ENCODE results near the gene GCSAML. TPM values are rescaled to one million over a fixed set of nuclear protein-coding genes. Genes with fewer than 3 reads are reported as not detected.

The GCSAML gene
- total RNA-seq, 1 donor from 2014 or later, result 0.23 TPM

DNA sequence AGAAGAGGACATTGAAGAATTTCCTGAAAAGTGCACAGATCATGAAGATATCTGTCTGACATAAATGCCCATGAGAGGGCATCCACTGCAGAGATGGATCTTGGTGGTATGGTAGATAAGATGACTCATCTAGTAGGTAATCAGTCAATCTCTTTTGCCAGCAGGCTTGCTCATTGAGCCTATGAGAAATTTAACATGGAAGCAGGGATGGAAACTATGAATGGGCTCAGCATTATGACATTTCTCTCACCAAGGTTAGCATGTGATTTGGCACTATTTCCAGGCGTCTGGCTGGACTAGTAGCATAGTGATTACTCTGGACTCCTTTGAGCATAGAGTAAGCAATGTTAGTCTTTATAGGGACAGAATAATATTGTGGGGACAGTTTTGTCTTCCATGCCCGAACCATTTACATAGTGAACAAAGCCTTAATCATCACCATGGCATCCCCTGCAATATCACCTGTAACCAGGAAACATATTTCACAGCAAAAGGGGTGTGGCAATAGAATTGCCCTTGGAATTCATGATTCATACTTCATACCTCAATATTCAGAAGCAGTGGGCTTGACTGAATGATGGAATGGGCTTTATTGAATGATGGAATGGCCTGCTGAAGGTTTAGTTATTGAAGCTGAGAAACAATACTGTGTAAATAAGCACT lies 20.0 kb upstream of the GCSAML start:
- Mint-ChIP-seq H3K27ac (ENCODE audit: unreplicated experiment) (no peak overlapping the region), H3K4me1 (ENCODE audit: unreplicated experiment) (no peaks in the 10 kb centered on the region), H3K4me3 (ENCODE audit: unreplicated experiment) (no peak overlapping the region), H3K27me3 (ENCODE audit: unreplicated experiment) (no peaks in the 10 kb centered on the region), H3K36me3 (ENCODE audit: low read depth, unreplicated experiment) (no peaks in the 10 kb centered on the region), H3K9me3 (ENCODE audit: unreplicated experiment) (no peaks in the 10 kb centered on the region)
- no peak for DNase-seq (ENCODE audit: low spot score)
- TF ChIP-seq, protein P1, sequence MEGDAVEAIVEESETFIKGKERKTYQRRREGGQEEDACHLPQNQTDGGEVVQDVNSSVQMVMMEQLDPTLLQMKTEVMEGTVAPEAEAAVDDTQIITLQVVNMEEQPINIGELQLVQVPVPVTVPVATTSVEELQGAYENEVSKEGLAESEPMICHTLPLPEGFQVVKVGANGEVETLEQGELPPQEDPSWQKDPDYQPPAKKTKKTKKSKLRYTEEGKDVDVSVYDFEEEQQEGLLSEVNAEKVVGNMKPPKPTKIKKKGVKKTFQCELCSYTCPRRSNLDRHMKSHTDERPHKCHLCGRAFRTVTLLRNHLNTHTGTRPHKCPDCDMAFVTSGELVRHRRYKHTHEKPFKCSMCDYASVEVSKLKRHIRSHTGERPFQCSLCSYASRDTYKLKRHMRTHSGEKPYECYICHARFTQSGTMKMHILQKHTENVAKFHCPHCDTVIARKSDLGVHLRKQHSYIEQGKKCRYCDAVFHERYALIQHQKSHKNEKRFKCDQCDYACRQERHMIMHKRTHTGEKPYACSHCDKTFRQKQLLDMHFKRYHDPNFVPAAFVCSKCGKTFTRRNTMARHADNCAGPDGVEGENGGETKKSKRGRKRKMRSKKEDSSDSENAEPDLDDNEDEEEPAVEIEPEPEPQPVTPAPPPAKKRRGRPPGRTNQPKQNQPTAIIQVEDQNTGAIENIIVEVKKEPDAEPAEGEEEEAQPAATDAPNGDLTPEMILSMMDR (IDR thresholded peaks at IDR 0.05; ENCODE audit: unreplicated experiment), result no peak

DNA sequence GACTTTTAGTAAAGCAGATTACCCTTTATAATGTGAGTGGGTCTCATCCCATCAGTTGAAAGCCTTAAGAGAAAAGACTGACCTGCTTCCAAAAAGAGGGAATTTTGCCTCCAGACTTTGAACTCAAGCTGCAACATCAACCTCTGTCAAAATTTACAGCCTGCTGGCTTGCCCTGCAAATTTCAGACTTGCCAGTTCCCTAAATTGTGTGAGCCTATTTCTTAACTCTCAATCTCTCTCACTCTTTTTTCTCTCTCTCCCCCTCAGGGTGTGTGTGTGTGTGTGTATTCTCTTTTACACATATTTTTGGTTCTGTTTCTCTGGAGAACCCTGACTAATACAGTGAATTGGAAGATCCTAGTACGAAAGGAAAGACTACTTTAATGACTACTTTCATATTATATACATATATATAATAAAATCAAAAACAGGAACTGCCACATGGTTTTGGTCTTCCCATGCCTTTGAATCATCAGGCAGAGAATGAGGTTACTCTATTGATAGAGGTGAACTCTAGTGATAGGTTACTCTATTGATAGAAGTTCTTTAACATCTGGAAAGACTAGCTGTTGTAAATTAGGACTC lies 19.1 kb upstream of the GCSAML start:
- H3K4me1 Mint-ChIP-seq (ENCODE audit: unreplicated experiment), result no peaks in the 10 kb centered on the region

DNA sequence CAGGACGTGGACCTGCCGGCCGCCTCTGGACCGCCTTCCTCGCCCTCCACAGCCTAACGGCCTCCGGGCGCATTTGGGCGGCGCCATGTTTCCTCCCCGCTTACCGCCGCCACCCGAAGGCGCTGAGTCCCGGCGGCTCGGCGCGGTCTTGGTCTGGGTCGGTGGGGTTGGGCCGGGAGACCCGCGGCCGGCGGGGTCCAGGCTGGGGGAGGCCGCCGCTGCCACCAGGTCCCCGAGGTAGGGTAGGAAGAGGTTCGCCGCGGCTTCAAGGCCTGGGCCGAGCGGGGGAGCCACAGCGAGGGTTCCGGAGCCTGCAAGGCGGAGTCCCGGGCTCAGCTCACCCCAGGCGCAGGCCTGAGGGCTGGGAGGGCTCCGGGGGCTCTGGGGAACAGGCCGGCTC lies 18.1 kb upstream of the GCSAML start:
- Mint-ChIP-seq H3K27me3 (ENCODE audit: unreplicated experiment) (no peaks in the 10 kb centered on the region), H3K27ac (ENCODE audit: unreplicated experiment) (no peak overlapping the region), H3K36me3 (ENCODE audit: low read depth, unreplicated experiment) (no peaks in the 10 kb centered on the region), H3K4me3 (ENCODE audit: unreplicated experiment) (no peak overlapping the region), H3K4me1 (ENCODE audit: unreplicated experiment) (no peaks in the 10 kb centered on the region), H3K9me3 (ENCODE audit: unreplicated experiment) (no peaks in the 10 kb centered on the region)
- no peak for DNase-seq (ENCODE audit: low spot score)
- TF ChIP-seq, protein P1 (IDR thresholded peaks at IDR 0.05; ENCODE audit: unreplicated experiment), result no peak

More for the DNA sequence above, 19.1 kb upstream of the GCSAML start:
- DNase-seq (ENCODE audit: low spot score), result no peak
- H3K4me3 Mint-ChIP-seq (ENCODE audit: unreplicated experiment), result no peak overlapping the region
- TF ChIP-seq, protein P1 (IDR thresholded peaks at IDR 0.05; ENCODE audit: unreplicated experiment), result no peak
- H3K27ac Mint-ChIP-seq (ENCODE audit: unreplicated experiment), result no peak overlapping the region
- no peaks in the 10 kb centered on the region for H3K36me3 Mint-ChIP-seq (ENCODE audit: low read depth, unreplicated experiment)
- H3K9me3 Mint-ChIP-seq (ENCODE audit: unreplicated experiment), result no peaks in the 10 kb centered on the region
- no peaks in the 10 kb centered on the region for H3K27me3 Mint-ChIP-seq (ENCODE audit: unreplicated experiment)

DNA sequence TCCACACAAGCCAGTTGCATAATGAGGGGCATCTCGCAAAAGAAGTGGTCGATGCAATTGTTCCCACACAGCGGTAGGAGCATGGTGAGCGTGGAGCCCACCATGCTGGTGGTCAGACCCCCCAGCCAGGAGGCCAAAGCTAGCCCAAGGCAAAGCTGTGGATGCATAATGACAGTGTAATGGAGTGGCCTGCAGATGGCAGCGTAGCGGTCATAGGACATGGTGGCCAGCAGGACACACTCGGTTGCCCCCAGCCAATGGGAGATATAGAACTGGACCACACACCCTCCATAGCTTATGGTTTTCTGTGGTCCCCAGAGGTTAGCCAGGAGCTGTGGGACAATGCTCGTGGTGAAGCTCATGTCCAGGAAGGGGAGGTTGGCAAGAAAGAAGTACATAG lies 17.0 kb upstream of the GCSAML start:
- no peak overlapping the region for H3K4me3 Mint-ChIP-seq (ENCODE audit: unreplicated experiment)
- H3K36me3 Mint-ChIP-seq (ENCODE audit: low read depth, unreplicated experiment), result no peaks in the 10 kb centered on the region
- no peaks in the 10 kb centered on the region for H3K4me1 Mint-ChIP-seq (ENCODE audit: unreplicated experiment)
- no peaks in the 10 kb centered on the region for H3K9me3 Mint-ChIP-seq (ENCODE audit: unreplicated experiment)
- DNase-seq (ENCODE audit: low spot score), result no peak
- H3K27ac Mint-ChIP-seq (ENCODE audit: unreplicated experiment), result no peak overlapping the region
- TF ChIP-seq, protein P1 (IDR thresholded peaks at IDR 0.05; ENCODE audit: unreplicated experiment), result no peak
- no peaks in the 10 kb centered on the region for H3K27me3 Mint-ChIP-seq (ENCODE audit: unreplicated experiment)

DNA sequence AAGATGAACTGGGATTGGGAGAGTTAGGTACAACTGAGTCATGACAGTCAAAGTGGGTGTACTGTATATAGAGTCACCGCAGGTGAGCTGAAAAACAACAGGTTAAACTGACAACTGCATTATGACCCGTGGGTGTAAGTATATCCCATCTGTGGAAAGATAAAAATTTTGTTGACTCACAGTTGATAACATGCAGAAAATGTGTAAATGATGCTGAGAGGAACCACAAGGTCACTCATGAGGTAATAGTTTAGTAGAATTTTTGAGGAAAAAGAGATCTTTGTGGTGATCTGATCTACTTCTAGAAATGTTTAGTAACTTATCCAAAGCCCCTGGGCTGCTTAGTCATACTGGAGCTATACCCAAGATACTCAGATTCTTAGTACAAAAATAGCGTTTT lies 13.5 kb upstream of the GCSAML start:
- Mint-ChIP-seq H3K4me1 (ENCODE audit: unreplicated experiment) (no peaks in the 10 kb centered on the region), H3K27ac (ENCODE audit: unreplicated experiment) (no peak overlapping the region), H3K27me3 (ENCODE audit: unreplicated experiment) (peaks cover 2% of the 10 kb centered on the region), H3K4me3 (ENCODE audit: unreplicated experiment) (no peak overlapping the region), H3K9me3 (ENCODE audit: unreplicated experiment) (no peaks in the 10 kb centered on the region), H3K36me3 (ENCODE audit: low read depth, unreplicated experiment) (no peaks in the 10 kb centered on the region)
- no peak for DNase-seq (ENCODE audit: low spot score)
- TF ChIP-seq, protein P1 (IDR thresholded peaks at IDR 0.05; ENCODE audit: unreplicated experiment), result no peak
